ENCODE measurements around the gene LRRC15. TPM values are rescaled to one million over a fixed set of nuclear protein-coding genes. Genes with fewer than 3 reads are reported as not detected.

The LRRC15 gene
- total and polyA plus RNA-seq, 2 donors from 2014 or later, result 0.09 to 0.63 TPM

- Histone ChIP-seq H3K9ac (ENCODE audit: low read length in 3 of 3) (no peak overlapping the region), H3K36me3 (ENCODE audit: control insufficient read depth in 2 of 3, insufficient read depth in 3 of 3, low read length in 3 of 3) (no peaks in the 10 kb centered on the region), H3K9me3 (ENCODE audit: control insufficient read depth in 2 of 3, insufficient read depth in 1 of 3, low read length in 3 of 3) (no peaks in the 10 kb centered on the region), H3K27ac (ENCODE audit: low read depth in 2 of 2, low read length in 2 of 2) (no peak overlapping the region), H3K4me3 (ENCODE audit: low read length in 3 of 3) (no peak overlapping the region), H3K4me1 (ENCODE audit: control insufficient read depth in 2 of 3, insufficient read depth in 2 of 3, low read depth in 1 of 3, low read length in 3 of 3) (no peaks in the 10 kb centered on the region), H3K27me3 (ENCODE audit: control insufficient read depth, insufficient read depth, low read length) (no peaks in the 10 kb centered on the region)
- FAIRE-seq (no peak), DNase-seq (no peak)
- TF ChIP-seq CTCF (IDR thresholded peaks at IDR 0.05; ENCODE audit: borderline replicate concordance, extremely low read depth, insufficient read depth), result no peak
- intact Hi-C loops (cut with DNase I), result no loop called here
Measured at GRCh38 chr3:194357681-194358080, 11.9 kb downstream of the LRRC15 start.

GRCh38 chr3:194355379-194355778 is 14.2 kb downstream of the LRRC15 start:
- FAIRE-seq (no peak), DNase-seq (peak in 1 of 5 donors; percentile 19)
- Histone ChIP-seq H3K27me3 (ENCODE audit: control insufficient read depth, insufficient read depth, low read length) (no peaks in the 10 kb centered on the region), H3K4me3 (ENCODE audit: low read length in 3 of 3) (no peak overlapping the region), H3K36me3 (ENCODE audit: control insufficient read depth in 2 of 3, insufficient read depth in 3 of 3, low read length in 3 of 3) (no peaks in the 10 kb centered on the region), H3K9me3 (ENCODE audit: control insufficient read depth in 2 of 3, insufficient read depth in 1 of 3, low read length in 3 of 3) (no peaks in the 10 kb centered on the region), H3K9ac (ENCODE audit: low read length in 3 of 3) (no peak overlapping the region), H3K27ac (ENCODE audit: low read depth in 2 of 2, low read length in 2 of 2) (no peak overlapping the region), H3K4me1 (ENCODE audit: control insufficient read depth in 2 of 3, insufficient read depth in 2 of 3, low read depth in 1 of 3, low read length in 3 of 3) (no peaks in the 10 kb centered on the region)
- no peak for TF ChIP-seq CTCF (IDR thresholded peaks at IDR 0.05; ENCODE audit: borderline replicate concordance, extremely low read depth, insufficient read depth)
- intact Hi-C loops (cut with DNase I), result no loop called here

- no peak for FAIRE-seq
- Histone ChIP-seq H3K9ac (ENCODE audit: low read length in 3 of 3) (no peak overlapping the region), H3K27me3 (ENCODE audit: control insufficient read depth, insufficient read depth, low read length) (no peaks in the 10 kb centered on the region), H3K27ac (ENCODE audit: low read depth in 2 of 2, low read length in 2 of 2) (no peak overlapping the region), H3K4me3 (ENCODE audit: low read length in 3 of 3) (no peak overlapping the region), H3K36me3 (ENCODE audit: control insufficient read depth in 2 of 3, insufficient read depth in 3 of 3, low read length in 3 of 3) (no peaks in the 10 kb centered on the region), H3K9me3 (ENCODE audit: control insufficient read depth in 2 of 3, insufficient read depth in 1 of 3, low read length in 3 of 3) (no peaks in the 10 kb centered on the region), H3K4me1 (ENCODE audit: control insufficient read depth in 2 of 3, insufficient read depth in 2 of 3, low read depth in 1 of 3, low read length in 3 of 3) (no peaks in the 10 kb centered on the region)
- intact Hi-C loops (cut with DNase I), result no loop called here
- no peak for DNase-seq
- TF ChIP-seq CTCF (IDR thresholded peaks at IDR 0.05; ENCODE audit: borderline replicate concordance, extremely low read depth, insufficient read depth), result no peak
Measured at GRCh38 chr3:194354315-194354714, 15.2 kb downstream of the LRRC15 start.

- H3K36me3 ChIP-seq (ENCODE audit: control insufficient read depth in 2 of 3, insufficient read depth in 3 of 3, low read length in 3 of 3), result no peaks in the 10 kb centered on the region
- FAIRE-seq (no peak), DNase-seq (no peak)
- no peaks in the 10 kb centered on the region for H3K9me3 ChIP-seq (ENCODE audit: control insufficient read depth in 2 of 3, insufficient read depth in 1 of 3, low read length in 3 of 3)
- intact Hi-C loops (cut with DNase I), result no loop called here
- no peak overlapping the region for H3K27ac ChIP-seq (ENCODE audit: low read depth in 2 of 2, low read length in 2 of 2)
- TF ChIP-seq CTCF (IDR thresholded peaks at IDR 0.05; ENCODE audit: borderline replicate concordance, extremely low read depth, insufficient read depth), result no peak
- no peak overlapping the region for H3K9ac ChIP-seq (ENCODE audit: low read length in 3 of 3)
- no peaks in the 10 kb centered on the region for H3K4me1 ChIP-seq (ENCODE audit: control insufficient read depth in 2 of 3, insufficient read depth in 2 of 3, low read depth in 1 of 3, low read length in 3 of 3)
- H3K27me3 ChIP-seq (ENCODE audit: control insufficient read depth, insufficient read depth, low read length), result no peaks in the 10 kb centered on the region
- H3K4me3 ChIP-seq (ENCODE audit: low read length in 3 of 3), result no peak overlapping the region
Measured at GRCh38 chr3:194352667-194353246, 16.8 kb downstream of the LRRC15 start.
